ENCODE results near the gene ITIH5. TPM values are rescaled to one million over a fixed set of nuclear protein-coding genes. Genes with fewer than 3 reads are reported as not detected.

The ITIH5 gene
- total and polyA plus RNA-seq, 2 of the 13 experiments (the other 11 are each of a cell fraction or from before 2014, with no cell fraction given): 4.7 to 8.9 TPM

DNA sequence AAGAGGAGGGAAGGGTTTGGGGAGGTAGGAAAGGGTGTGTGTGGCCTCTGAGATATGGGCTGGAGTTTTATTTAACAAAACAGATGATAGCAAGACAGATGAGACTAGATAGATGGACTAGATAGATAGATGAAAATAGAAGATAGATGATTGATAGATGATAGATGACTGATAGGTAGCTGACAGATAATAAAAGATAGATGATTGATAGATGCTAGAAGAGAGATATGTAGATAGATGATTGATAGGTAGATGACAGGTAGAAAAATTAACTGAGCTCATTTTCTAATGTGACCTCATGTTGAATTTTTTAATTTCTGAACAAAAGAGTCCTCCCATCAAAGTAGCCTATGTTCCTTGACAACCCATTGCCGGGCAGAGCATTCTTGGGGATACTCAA, 139.3 kb downstream of the ITIH5 start:
- Histone ChIP-seq H3K4me2 (ENCODE audit: low read depth, low read length) (no peak overlapping the region), H3K9me3 (ENCODE audit: low read length) (no peaks in the 10 kb centered on the region), H3K4me3 (replicated peaks in 1 of 3; ENCODE audit: insufficient read depth in 1 of 3, low read depth in 2 of 3, low read length in 3 of 3) (no peak overlapping the region), H2AFZ (ENCODE audit: low read length) (no peak overlapping the region), H3K27me3 (ENCODE audit: control insufficient read depth in 1 of 2, insufficient read depth in 2 of 2, low read length in 2 of 2) (peaks cover 0 to 12% of the 10 kb centered on the region in 2 experiments; a peak in 2 of 5 replicates), H3K36me3 (replicated peaks in 1 of 2; ENCODE audit: control insufficient read depth in 1 of 2, insufficient read depth in 2 of 2, low read length in 2 of 2) (no peaks in the 10 kb centered on the region), H3K79me2 (ENCODE audit: insufficient read depth, low read length) (no peaks in the 10 kb centered on the region), H3K4me1 (ENCODE audit: insufficient read depth, low read length) (peaks cover 9% of the 10 kb centered on the region; the same call in 1 of the 2 replicates), H3K9ac (ENCODE audit: insufficient read depth, low read depth, low read length) (no peak overlapping the region), H3K27ac (ENCODE audit: extremely low read length, insufficient read depth, low read length) (no peak overlapping the region), H4K20me1 (ENCODE audit: insufficient read depth, low read length) (no peaks in the 10 kb centered on the region)
- ChIA-PET POLR2A (no interaction called here), CTCF (ENCODE audit: low intra/inter-chr PET ratio, low total read pairs) (no interaction called here)
- DNase-seq (ENCODE audit: low spot score) (no peak), FAIRE-seq (no peak), ATAC-seq (no peak)
- in situ Hi-C loops (cut with HindIII; ENCODE audit: extremely low pct_ligation_motif_present, low pct_unique_long_range_greater_than_20kb): loop anchor here (5.0 kb wide), 2 partner anchors 160 to 1775 kb away; no protein-coding TSS in a partner anchor
- intact Hi-C loops (cut with micrococcal nuclease; ENCODE audit: unreplicated experiment): loop anchor here (5.0 kb wide), 1 partner anchor 140 kb away; the partner anchor contains the start of gene ITIH5
- WGBS (ENCODE audit: low lambda C conversion rate): 12% methylated on average over 1 of the region's 1 CpG
- TF ChIP-seq POGZ (CRISPR knock-in tag; IDR thresholded peaks at IDR 0.05) (no peak), ZNF18 (CRISPR knock-in tag; IDR thresholded peaks at IDR 0.05; ENCODE audit: insufficient replicate concordance) (no peak), ZNF17 (CRISPR knock-in tag; IDR thresholded peaks at IDR 0.05) (no peak), KDM5A (IDR thresholded peaks at IDR 0.05; ENCODE audit: borderline replicate concordance, low read length) (no peak), ZNF761 (CRISPR knock-in tag; conservative IDR thresholded peaks at IDR 0.05) (no peak), PHF8 (CRISPR knock-in tag; IDR thresholded peaks at IDR 0.05) (no peak)
- BruUV-seq (replicated peaks): no TSS peak

- intact Hi-C loops (cut with micrococcal nuclease; ENCODE audit: unreplicated experiment) (loop anchor here (5.0 kb wide), 1 partner anchor 141 kb away; the partner anchor contains the start of gene ITIH5), in situ Hi-C loops (cut with HindIII; ENCODE audit: extremely low pct_ligation_motif_present, low pct_unique_long_range_greater_than_20kb) (loop anchor here (5.0 kb wide), 2 partner anchors 161 to 1776 kb away; no protein-coding TSS in a partner anchor)
- Histone ChIP-seq H3K36me3 (replicated peaks in 1 of 2; ENCODE audit: control insufficient read depth in 1 of 2, insufficient read depth in 2 of 2, low read length in 2 of 2) (no peaks in the 10 kb centered on the region), H3K27ac (ENCODE audit: extremely low read length, insufficient read depth, low read length) (no peak overlapping the region), H2AFZ (ENCODE audit: low read length) (peak overlapping the region; percentile 93), H3K4me2 (ENCODE audit: low read depth, low read length) (peak overlapping the region; percentile 83), H3K4me3 (replicated peaks in 1 of 3; ENCODE audit: insufficient read depth in 1 of 3, low read depth in 2 of 3, low read length in 3 of 3) (peak overlapping the region; percentile 47 to 53 (median 47)), H3K79me2 (ENCODE audit: insufficient read depth, low read length) (no peaks in the 10 kb centered on the region), H3K9ac (ENCODE audit: insufficient read depth, low read depth, low read length) (peak overlapping the region; percentile 54), H3K4me1 (ENCODE audit: insufficient read depth, low read length) (peaks cover 9% of the 10 kb centered on the region; the same call in 1 of the 2 replicates), H3K27me3 (ENCODE audit: control insufficient read depth in 1 of 2, insufficient read depth in 2 of 2, low read length in 2 of 2) (peaks cover 2 to 16% of the 10 kb centered on the region in 2 experiments; a peak in 3 of 5 replicates), H3K9me3 (ENCODE audit: low read length) (no peaks in the 10 kb centered on the region), H4K20me1 (ENCODE audit: insufficient read depth, low read length) (no peaks in the 10 kb centered on the region)
- FAIRE-seq: no peak
- ATAC-seq: peak; percentile 96
- DNase-seq (ENCODE audit: low spot score): peak; percentile 23
- ChIA-PET CTCF (ENCODE audit: low intra/inter-chr PET ratio, low total read pairs) (interaction anchor here (1.7 to 2.8 kb wide), 5 partner anchors 16 to 1776 kb away, joined by 5 to 57 read pairs (median 10); no protein-coding TSS in a partner anchor), POLR2A (interaction anchor here (1.0 to 1.7 kb wide), 9 partner anchors 15 to 292 kb away, joined by 3 to 26 read pairs (median 6); partner anchors contain the start of genes ATP5F1C, ITIH2, KIN and TAF3)
- 21% methylated on average over 18 of the region's 19 CpGs for WGBS (ENCODE audit: low lambda C conversion rate)
- no TSS peak for BruUV-seq (replicated peaks)
- TF ChIP-seq HOXA9 (CRISPR knock-in tag; IDR thresholded peaks at IDR 0.05; ENCODE audit: borderline replicate concordance) (no peak), ZSCAN22 (CRISPR knock-in tag; IDR thresholded peaks at IDR 0.05) (no peak), ZNF3 (CRISPR knock-in tag; IDR thresholded peaks at IDR 0.05) (no peak)
- TF ChIP-seq, protein P1, sequence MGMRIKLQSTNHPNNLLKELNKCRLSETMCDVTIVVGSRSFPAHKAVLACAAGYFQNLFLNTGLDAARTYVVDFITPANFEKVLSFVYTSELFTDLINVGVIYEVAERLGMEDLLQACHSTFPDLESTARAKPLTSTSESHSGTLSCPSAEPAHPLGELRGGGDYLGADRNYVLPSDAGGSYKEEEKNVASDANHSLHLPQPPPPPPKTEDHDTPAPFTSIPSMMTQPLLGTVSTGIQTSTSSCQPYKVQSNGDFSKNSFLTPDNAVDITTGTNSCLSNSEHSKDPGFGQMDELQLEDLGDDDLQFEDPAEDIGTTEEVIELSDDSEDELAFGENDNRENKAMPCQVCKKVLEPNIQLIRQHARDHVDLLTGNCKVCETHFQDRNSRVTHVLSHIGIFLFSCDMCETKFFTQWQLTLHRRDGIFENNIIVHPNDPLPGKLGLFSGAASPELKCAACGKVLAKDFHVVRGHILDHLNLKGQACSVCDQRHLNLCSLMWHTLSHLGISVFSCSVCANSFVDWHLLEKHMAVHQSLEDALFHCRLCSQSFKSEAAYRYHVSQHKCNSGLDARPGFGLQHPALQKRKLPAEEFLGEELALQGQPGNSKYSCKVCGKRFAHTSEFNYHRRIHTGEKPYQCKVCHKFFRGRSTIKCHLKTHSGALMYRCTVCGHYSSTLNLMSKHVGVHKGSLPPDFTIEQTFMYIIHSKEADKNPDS (CRISPR knock-in tag; IDR thresholded peaks at IDR 0.05): no peak
Measured at GRCh38 chr10:7526017-7526400, 140.8 kb downstream of the ITIH5 start.
